H1 (cell line): Measurements from ENCODE around the gene MAST2. TPM values are rescaled to one million over a fixed set of nuclear protein-coding genes. Genes with fewer than 3 reads are reported as not detected.

Experiments
- CTCF ChIA-PET: fragments of 300-600 bp; sonication (Branson Sonifier 250); formaldehyde crosslinking; loops from one replicate; lab custom pipeline; 2021; ENCODE audit not compliant: partially characterized antibody; lab: Charles Lee
- POLR2A ChIA-PET: fragments of 300-600 bp; sonication (Branson Sonifier 250); formaldehyde crosslinking; loops from one replicate; lab custom pipeline; 2021; ENCODE audit warnings: inconsistent platforms; ENCODE audit not compliant: partially characterized antibody; lab: Charles Lee
- DNase-seq, 2 experiments: peaks; one replicate each; pipeline versions ENCODE4 v3.0.0 to v3.0.0-alpha.2; 2010 to 2022; ENCODE audit warnings: low spot score in 2 of 2, low read depth in 1 of 2, mixed read lengths in 1 of 2
- FAIRE-seq: peaks from 2 replicates; lab custom pipeline; 2011; peaks lifted over from hg19 to GRCh38; lab: Jason Lieb, UNC
- H2AFZ ChIP-seq: 2 replicates; pipeline ENCODE4 v1.8.1; 2012; ENCODE audit warnings: low read length, inconsistent platforms
- H2AK5ac ChIP-seq: 2 replicates; pipeline ENCODE4 v1.6.1; 2013; ENCODE audit warnings: low read depth, low read length
- H2BK120ac ChIP-seq: replicated peaks from 2 replicates; pipeline ENCODE3; 2013; ENCODE audit warnings: low read depth, low read length, inconsistent platforms
- H2BK12ac ChIP-seq: 2 replicates; pipeline ENCODE4 v1.6.1; 2013; ENCODE audit warnings: low read depth, low read length
- H2BK15ac ChIP-seq: 2 replicates; pipeline ENCODE4 v1.6.1; 2013; ENCODE audit warnings: low read length
- H2BK20ac ChIP-seq: 2 replicates; pipeline ENCODE4 v1.6.1; 2013; ENCODE audit warnings: low read length
- H2BK5ac ChIP-seq: 2 replicates; pipeline ENCODE4 v1.6.1; 2013; ENCODE audit warnings: low read depth, low read length
- H3K14ac ChIP-seq: 2 replicates; pipeline ENCODE4 v1.6.1; 2013; ENCODE audit warnings: inconsistent platforms; ENCODE audit not compliant: insufficient read length
- H3K18ac ChIP-seq: 2 replicates; pipeline ENCODE4 v1.6.1; 2013; ENCODE audit warnings: low read length; ENCODE audit errors: extremely low read depth
- H3K23ac ChIP-seq: 2 replicates; pipeline ENCODE4 v1.6.1; 2013; ENCODE audit warnings: inconsistent platforms; ENCODE audit not compliant: insufficient read length
- H3K23me2 ChIP-seq: 2 replicates; pipeline ENCODE4 v1.6.1; 2013; ENCODE audit warnings: low read depth, low read length
- H3K27ac ChIP-seq: 2 replicates; pipeline ENCODE4 v1.6.1; 2011; ENCODE audit warnings: low read depth, low read length, inconsistent platforms
- H3K27me3 ChIP-seq, 4 experiments: replicated peaks in 1 of 4; 1 replicate in 1 of 4; 2 replicates in 3 of 4; pipeline versions ENCODE4 v1.6.1 to v1.8.1; 2011 to 2013; ENCODE audit warnings: low read length in 3 of 4, mild to moderate bottlenecking in 3 of 4, inconsistent platforms in 2 of 4, mixed read lengths in 2 of 4, moderate library complexity in 1 of 4; ENCODE audit not compliant: control insufficient read depth in 3 of 4, insufficient read depth in 3 of 4; ENCODE audit errors: extremely low read depth in 1 of 4
- H3K36me3 ChIP-seq, 4 experiments: 2 replicates each; pipeline versions ENCODE4 v1.6.1 to v1.8.1; 2011 to 2013; ENCODE audit warnings: mild to moderate bottlenecking in 4 of 4, low read length in 3 of 4, moderate library complexity in 2 of 4, control low read depth in 1 of 4, inconsistent platforms in 1 of 4; ENCODE audit not compliant: insufficient read depth in 4 of 4, control insufficient read depth in 2 of 4
- H3K4ac ChIP-seq: replicated peaks from 2 replicates; pipeline ENCODE3; 2013; ENCODE audit warnings: low read length, low read depth, mixed read lengths, inconsistent platforms; ENCODE audit not compliant: insufficient read length
- H3K4me1 ChIP-seq, 4 experiments: replicated peaks in 1 of 4; 1 replicate in 1 of 4; 2 replicates in 3 of 4; pipeline versions ENCODE4 v1.6.1 to v1.8.1; 2011 to 2013; ENCODE audit warnings: low read length in 3 of 4, inconsistent platforms in 2 of 4, mixed read lengths in 1 of 4; ENCODE audit not compliant: insufficient read depth in 4 of 4, control insufficient read depth in 3 of 4
- H3K4me2 ChIP-seq, 2 experiments: 2 replicates each; pipeline versions ENCODE4 v1.6.1 to v1.8.1; 2011 to 2013; ENCODE audit warnings: low read depth in 2 of 2, low read length in 2 of 2, control low read depth in 1 of 2, inconsistent platforms in 1 of 2, mild to moderate bottlenecking in 1 of 2; ENCODE audit not compliant: insufficient read depth in 1 of 2
- H3K4me3 ChIP-seq, 4 experiments: fragments of 200-600, 300-600 bp in 1 of 4; sonication (generic), shearing (Covaris generic), sonication (Bioruptor Twin) in 1 of 4; 2 replicates each; pipeline versions ENCODE4 v1.5.1 to v1.8.1; 2011 to 2016; ENCODE audit warnings: low read length in 4 of 4, low read depth in 3 of 4, control low read depth in 2 of 4, inconsistent platforms in 2 of 4, mild to moderate bottlenecking in 2 of 4, mixed read lengths in 1 of 4, moderate library complexity in 1 of 4; ENCODE audit not compliant: insufficient read depth in 2 of 4; ENCODE audit errors: extremely low read depth in 1 of 4
- H3K56ac ChIP-seq: replicated peaks from 2 replicates; pipeline ENCODE3; 2013; ENCODE audit warnings: low read depth, mild to moderate bottlenecking, mixed read lengths, low read length, inconsistent platforms; ENCODE audit not compliant: insufficient read length
- H3K79me1 ChIP-seq: 2 replicates; pipeline ENCODE4 v1.6.1; 2013; ENCODE audit warnings: low read depth, low read length, control low read depth
- H3K79me2 ChIP-seq, 2 experiments: 2 replicates each; pipeline versions ENCODE4 v1.6.1 to v1.8.1; 2012 to 2013; ENCODE audit warnings: low read length in 2 of 2, mild to moderate bottlenecking in 2 of 2, inconsistent platforms in 1 of 2; ENCODE audit not compliant: insufficient read depth in 2 of 2, control insufficient read depth in 1 of 2
- H3K9ac ChIP-seq, 4 experiments: replicated peaks in 1 of 4; 1 replicate in 1 of 4; 2 replicates in 3 of 4; pipeline versions ENCODE4 v1.6.1 to v1.8.1; 2011 to 2013; ENCODE audit warnings: low read depth in 3 of 4, low read length in 3 of 4, control low read depth in 2 of 4, mild to moderate bottlenecking in 2 of 4, moderate library complexity in 2 of 4, inconsistent platforms in 1 of 4; ENCODE audit errors: extremely low read depth in 1 of 4
- H3K9me3 ChIP-seq, 2 experiments: 2 replicates each; pipeline versions ENCODE4 v1.6.1 to v1.8.1; 2012 to 2013; ENCODE audit warnings: mild to moderate bottlenecking in 2 of 2, moderate library complexity in 2 of 2, control low read depth in 1 of 2, inconsistent platforms in 1 of 2, low read depth in 1 of 2, low read length in 1 of 2, mixed read lengths in 1 of 2; ENCODE audit not compliant: insufficient read depth in 2 of 2
- H4K20me1 ChIP-seq, 2 experiments: replicated peaks in 1 of 2; 2 replicates each; pipeline versions ENCODE3 to v1.8.1; 2011 to 2013; ENCODE audit warnings: inconsistent platforms in 2 of 2, low read length in 2 of 2, mild to moderate bottlenecking in 1 of 2; ENCODE audit not compliant: insufficient read depth in 2 of 2, control insufficient read depth in 1 of 2
- H4K5ac ChIP-seq: 2 replicates; pipeline ENCODE4 v1.6.1; 2013; ENCODE audit warnings: low read length, low read depth, mixed read lengths, inconsistent platforms; ENCODE audit not compliant: insufficient read length
- H4K8ac ChIP-seq: 2 replicates; pipeline ENCODE4 v1.8.0; 2013; ENCODE audit warnings: mild to moderate bottlenecking, moderate library complexity, low read length, inconsistent platforms; ENCODE audit not compliant: insufficient read depth; ENCODE audit errors: extremely low read depth
- H4K91ac ChIP-seq: replicated peaks from 2 replicates; pipeline ENCODE3; 2013; ENCODE audit warnings: low read length, mixed read lengths, inconsistent platforms; ENCODE audit not compliant: insufficient read length
- ASH2L ChIP-seq: fragments of 200-600, 300-600 bp; sonication (generic); IDR thresholded peaks from one replicate; pipeline ENCODE4 v1.7.1; 2017; ENCODE audit warnings: low read length
- CTCF ChIP-seq, 3 experiments: IDR thresholded peaks; 1 replicate in 2 of 3; 2 replicates in 1 of 3; pipeline versions ENCODE4 v1.5.1 to v1.6.1; 2011; ENCODE audit warnings: low read length in 3 of 3, mild to moderate bottlenecking in 3 of 3, inconsistent platforms in 2 of 3, low read depth in 1 of 3, moderate library complexity in 1 of 3; ENCODE audit not compliant: insufficient read depth in 1 of 3; ENCODE audit errors: control extremely low read depth in 1 of 3
- GABPA ChIP-seq: IDR thresholded peaks from 2 replicates; pipeline ENCODE4 v1.6.1; 2011; ENCODE audit warnings: mild to moderate bottlenecking, low read length, moderate library complexity, borderline replicate concordance; ENCODE audit not compliant: insufficient read depth
- KDM4A ChIP-seq: IDR thresholded peaks from one replicate; pipeline ENCODE4 v1.7.1; 2012; ENCODE audit warnings: low read depth, mild to moderate bottlenecking, moderate library complexity, low read length, inconsistent platforms; ENCODE audit not compliant: severe bottlenecking
- MAFK ChIP-seq: IDR thresholded peaks from 2 replicates; pipeline ENCODE4 v1.6.1; 2012; ENCODE audit warnings: low read depth, mild to moderate bottlenecking, improper control_type of control experiment, low read length
- NANOG ChIP-seq: IDR thresholded peaks from 2 replicates; pipeline ENCODE4 v1.6.1; 2011; ENCODE audit warnings: low read length, low read depth, mild to moderate bottlenecking, inconsistent platforms; ENCODE audit not compliant: insufficient read depth, poor library complexity, severe bottlenecking
- SIN3A ChIP-seq, 2 experiments: IDR thresholded peaks in 1 of 2; conservative IDR thresholded peaks in 1 of 2; 2 replicates each; pipeline ENCODE4 v1.6.1; 2011 to 2012; ENCODE audit warnings: low read length in 2 of 2, improper control_type of control experiment in 1 of 2, low read depth in 1 of 2, mild to moderate bottlenecking in 1 of 2
- SP2 ChIP-seq: IDR thresholded peaks from 2 replicates; pipeline ENCODE4 v1.6.1; 2012; ENCODE audit warnings: mild to moderate bottlenecking, low read length, inconsistent platforms
- ZNF274 ChIP-seq: IDR thresholded peaks from 2 replicates; pipeline ENCODE4 v1.7.0; 2012; ENCODE audit warnings: low read length, borderline replicate concordance; ENCODE audit errors: extremely low read depth
- WGBS, 2 experiments: shearing (Covaris generic) in 1 of 2; methylation state at CpG; one replicate each; pipeline versions ENCODE4 v1.1.6 to v1.1.7; 2013 to 2015; ENCODE audit warnings: low lambda C conversion rate in 2 of 2, mixed read lengths in 2 of 2, inconsistent platforms in 1 of 2, low coverage in 1 of 2, missing lambda C conversion rate in 1 of 2; ENCODE audit not compliant: insufficient replicate concordance in 2 of 2, insufficient coverage in 1 of 2, insufficient read length in 1 of 2; ENCODE audit errors: extremely low coverage in 1 of 2, missing lambda C conversion rate in 1 of 2; 5-methylcytosine and 5-hydroxymethylcytosine counted together
- polyA plus RNA-seq, 7 experiments: library from polyadenylated mRNA; depleted of rRNA in 3 of 7; stranded (reverse) in 5 of 7; unstranded in 2 of 7; fragments of >200 nt in 5 of 7; fragments of 200-250 nt in 2 of 7; gene quantifications; 1 replicate in 5 of 7; 2 replicates in 1 of 7; 4 replicates in 1 of 7; pipeline versions ENCODE4 v1.2.1 to v1.2.3, GENCODE V29; 2011 to 2013; ENCODE audit warnings: missing spikeins in 2 of 7, mixed read lengths in 2 of 7
- total RNA-seq: library from RNA; stranded (reverse); fragmentation: NEBNext Ultra II Directional; extraction: Animal tissue kit (Norgen Biotek cat#: 25700); gene quantifications from 2 replicates; pipeline ENCODE4 v1.2.1, GENCODE V29; 2021

Gene MAST2
- total and polyA plus RNA-seq, 2 of the 8 experiments (the other 6 are each of a cell fraction or from before 2014, with no cell fraction given) = 20.5 to 35.4 TPM

DNA sequence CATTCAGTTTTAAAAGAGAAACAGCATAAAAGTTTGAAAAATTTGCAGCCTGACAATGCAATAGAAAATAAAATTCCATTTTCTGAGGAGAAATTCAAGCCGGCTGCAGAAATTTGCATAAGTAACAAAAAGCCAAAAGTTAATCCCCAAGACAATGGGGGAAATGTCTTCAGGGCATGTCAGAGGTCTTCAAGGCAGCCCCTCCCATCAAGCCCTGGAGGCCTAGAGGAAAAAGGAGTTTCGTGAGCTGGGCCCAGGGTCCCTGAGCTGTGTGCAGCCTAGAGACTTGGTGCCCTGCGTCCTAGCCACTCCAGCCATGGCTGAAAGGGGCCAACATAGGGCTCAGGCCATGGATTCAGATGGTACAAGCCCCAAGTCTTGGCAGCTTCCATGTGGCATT lies 254.4 kb downstream of the MAST2 start:
- Histone ChIP-seq H3K79me2 (no peaks in the 10 kb centered on the region), H4K91ac (no peak overlapping the region), H4K8ac (no peak overlapping the region), H3K4me3 (no peak overlapping the region), H2AK5ac (no peak overlapping the region), H2BK5ac (no peak overlapping the region), H3K4me2 (no peak overlapping the region), H3K23me2 (no peaks in the 10 kb centered on the region), H2BK15ac (no peak overlapping the region), H3K27me3 (no peaks in the 10 kb centered on the region), H2BK120ac (no peak overlapping the region), H3K4ac (no peak overlapping the region), H3K27ac (no peak overlapping the region), H3K14ac (no peak overlapping the region), H4K5ac (no peak overlapping the region), H4K20me1 (no peaks in the 10 kb centered on the region), H3K9me3 (peaks cover 0 to 4% of the 10 kb centered on the region in 2 experiments; a peak in 2 of 4 replicates), H3K36me3 (peaks cover 0 to 18% (median 6%) of the 10 kb centered on the region in 4 experiments; a peak in 5 of 8 replicates), H2BK20ac (no peak overlapping the region), H3K56ac (no peak overlapping the region), H3K23ac (no peak overlapping the region), H3K4me1 (no peaks in the 10 kb centered on the region; a peak in 1 of 7 replicates), H2BK12ac (no peak overlapping the region), H3K18ac (no peak overlapping the region), H3K79me1 (no peaks in the 10 kb centered on the region), H3K9ac (no peak overlapping the region), H2AFZ (no peak overlapping the region)
- POLR2A ChIA-PET = no interaction called here
- WGBS, 2 experiments = 92% methylated on average over 3 of the region's 3 CpGs; no CpG with 5 or more reads in 1 of the 2 experiments
- CTCF ChIA-PET = interaction anchor here (0.8 to 1.1 kb wide), 3 partner anchors 17 to 124 kb away, joined by 3 to 6 read pairs (median 3); no protein-coding TSS in a partner anchor
- DNase-seq (no peak), FAIRE-seq (no peak)
- TF ChIP-seq NANOG (no peak), KDM4A (no peak), SIN3A (conservative IDR thresholded peaks at IDR 0.05 in 1 of 2, IDR thresholded peaks at IDR 0.05 in 1 of 2; ENCODE audit: low read depth in 1 of 2, low read length in 2 of 2) (no peak), CTCF (IDR thresholded peaks at IDR 0.05; ENCODE audit: control extremely low read depth in 1 of 3, insufficient read depth in 1 of 3, low read depth in 1 of 3, low read length in 3 of 3) (no peak), ZNF274 (no peak), MAFK (no peak), ASH2L (no peak), SP2 (no peak), GABPA (no peak)
